ENCODE data around the gene PIN1. TPM values are rescaled to one million over a fixed set of nuclear protein-coding genes. Genes with fewer than 3 reads are reported as not detected.

PIN1 gene
- total RNA-seq, 1 donor from 2014 or later, result 122 TPM

DNA sequence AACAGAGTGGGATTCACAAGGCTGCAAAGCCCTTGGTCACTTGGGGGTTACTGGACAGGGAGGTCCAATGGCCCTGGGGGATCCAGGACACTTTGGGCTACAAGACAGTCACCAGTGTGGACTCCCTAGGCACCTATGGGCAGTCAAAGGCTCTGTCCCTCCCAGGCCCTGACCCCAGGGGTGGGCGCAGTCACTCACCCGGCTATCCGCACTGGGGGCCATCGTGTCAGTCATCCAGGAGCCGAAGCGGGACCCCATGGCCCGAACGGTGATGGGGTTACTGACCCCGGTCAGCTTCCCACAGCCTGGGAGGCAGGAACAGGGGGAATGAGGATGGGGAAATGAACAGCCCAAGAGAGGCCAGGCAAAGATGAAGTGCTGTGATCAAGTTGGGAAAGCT is 21.5 kb downstream of the PIN1 start:
- no peak for DNase-seq (ENCODE audit: low read depth, low spot score)

DNA sequence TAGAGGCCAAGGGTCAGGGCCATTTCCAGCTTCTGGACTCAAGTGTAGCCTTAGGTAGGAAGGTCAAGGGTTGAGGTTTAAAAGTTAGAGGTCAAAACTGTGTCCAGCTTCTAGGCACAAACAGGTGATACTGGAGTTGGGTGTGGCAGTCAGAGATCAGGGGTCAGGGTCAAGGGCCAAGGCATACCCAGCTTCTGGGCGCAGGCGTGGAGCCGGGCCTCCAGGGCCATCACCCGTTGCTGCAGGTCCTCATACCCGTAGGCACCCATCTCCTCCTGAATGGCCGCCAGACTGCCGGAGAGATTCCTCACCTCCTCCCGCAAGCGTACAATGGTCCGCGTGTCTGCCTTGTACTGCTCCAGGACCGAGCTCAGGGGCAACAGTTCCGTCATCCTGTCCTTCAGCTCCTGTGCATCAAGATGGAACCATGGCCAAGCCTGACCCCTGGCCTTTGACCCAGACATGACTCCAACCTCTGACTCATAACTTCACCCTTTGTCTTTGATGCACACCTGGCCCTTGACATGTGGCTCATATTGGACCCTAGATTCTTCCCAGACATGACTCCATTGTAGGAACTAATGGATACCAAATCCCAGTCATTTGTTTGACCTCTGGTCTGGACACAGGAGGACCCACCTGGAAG is 22.1 kb downstream of the PIN1 start:
- DNase-seq (ENCODE audit: low read depth, low spot score), result no peak

DNA sequence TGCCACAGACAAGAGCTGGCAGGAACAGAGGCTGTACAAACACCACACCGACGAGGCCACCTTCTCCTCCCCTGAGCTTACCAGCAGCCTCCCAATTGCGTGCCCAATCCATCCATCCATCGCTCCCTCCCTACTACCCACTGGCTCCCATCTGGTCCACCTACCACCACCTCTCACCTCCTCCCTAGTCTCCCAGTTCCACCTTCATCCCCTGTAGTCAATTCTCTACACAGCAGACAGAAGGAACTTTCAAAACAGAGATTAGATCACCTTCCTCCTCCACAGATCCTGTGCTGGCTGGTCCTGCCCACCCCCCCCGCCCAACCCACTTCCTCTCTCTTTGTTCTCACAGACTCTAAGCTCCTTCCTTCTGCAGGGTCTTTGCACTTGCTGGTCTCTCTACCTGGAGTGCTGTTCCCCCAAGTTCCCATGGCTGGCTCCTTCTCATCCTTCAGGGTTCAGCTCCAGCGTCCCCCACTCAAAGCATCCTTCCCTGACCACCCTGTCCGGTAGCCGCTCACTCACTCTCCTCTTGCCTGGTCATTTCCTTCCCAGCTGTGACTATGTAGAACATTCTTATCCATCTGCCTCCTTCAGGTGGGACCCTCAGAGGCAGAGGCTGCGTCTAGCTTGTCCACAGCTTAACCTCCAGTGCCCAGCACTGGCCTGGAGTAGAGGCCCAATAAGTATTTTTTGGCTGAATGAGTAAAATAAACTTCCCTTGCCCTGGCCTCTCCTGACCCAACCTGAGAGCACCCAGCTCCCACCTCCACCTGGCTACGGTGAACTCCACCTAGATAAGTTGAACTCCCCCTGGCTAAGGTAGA is 23.0 kb downstream of the PIN1 start:
- no peak for DNase-seq (ENCODE audit: low read depth, low spot score)

DNA sequence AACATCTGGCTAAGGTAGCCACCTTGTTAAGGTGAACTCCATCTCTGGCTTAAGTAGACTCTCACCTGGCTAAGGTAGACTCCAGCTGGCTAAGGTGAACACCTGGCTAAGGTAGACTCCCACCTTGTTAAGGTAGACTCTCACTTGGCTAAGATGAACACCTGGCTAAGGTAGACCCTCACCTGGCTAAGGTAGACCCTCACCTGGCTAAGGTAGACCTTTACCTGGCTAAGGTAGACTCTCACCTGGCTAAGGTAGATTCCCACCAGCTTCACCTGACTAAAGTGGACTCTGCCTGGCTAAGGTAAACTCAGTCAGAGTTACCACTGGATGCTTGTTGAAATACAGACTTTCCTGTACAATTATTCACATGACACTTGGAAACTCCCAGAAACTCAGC is 23.6 kb downstream of the PIN1 start:
- DNase-seq (ENCODE audit: low read depth, low spot score), result no peak

DNA sequence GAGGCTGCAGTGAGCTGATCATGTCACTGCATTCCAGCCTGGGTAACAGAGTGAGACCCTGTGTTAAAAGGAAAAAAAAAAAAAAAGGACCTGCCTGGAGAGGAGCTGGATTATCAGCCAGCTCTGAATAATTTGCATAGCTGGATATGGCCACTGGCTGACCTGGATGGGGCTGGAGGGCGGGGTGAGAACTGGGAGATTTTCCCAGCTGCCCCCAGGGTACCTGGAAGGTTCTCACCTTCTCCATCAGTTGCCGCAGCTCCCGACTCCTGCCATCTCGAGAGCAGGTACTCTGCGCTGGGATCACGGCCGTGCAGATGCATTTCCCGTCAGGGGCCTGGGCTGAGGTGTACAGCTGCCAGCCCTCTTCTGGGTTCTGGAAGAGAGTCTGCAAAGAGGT is 25.3 kb downstream of the PIN1 start:
- no peak for DNase-seq (ENCODE audit: low read depth, low spot score)

DNA sequence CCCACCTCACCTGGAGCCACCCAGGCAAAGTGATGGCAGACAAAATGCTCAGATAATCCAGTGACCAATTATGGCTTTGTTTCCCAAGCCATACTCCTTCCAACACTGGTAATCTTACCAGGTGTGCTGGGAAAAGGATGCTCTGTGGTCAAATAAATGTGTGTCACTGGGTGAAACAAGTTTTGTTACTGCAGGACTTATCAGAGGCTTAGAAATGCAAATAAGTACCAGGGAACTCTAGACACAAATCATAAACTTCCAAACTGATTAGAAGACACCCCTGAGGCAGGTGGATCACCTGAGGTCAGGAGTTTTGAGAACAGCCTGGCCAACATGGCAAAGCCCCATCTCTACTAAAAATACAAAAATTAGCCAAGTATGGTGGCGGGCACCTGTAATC is 26.4 kb downstream of the PIN1 start:
- DNase-seq (ENCODE audit: low read depth, low spot score), result no peak

DNA sequence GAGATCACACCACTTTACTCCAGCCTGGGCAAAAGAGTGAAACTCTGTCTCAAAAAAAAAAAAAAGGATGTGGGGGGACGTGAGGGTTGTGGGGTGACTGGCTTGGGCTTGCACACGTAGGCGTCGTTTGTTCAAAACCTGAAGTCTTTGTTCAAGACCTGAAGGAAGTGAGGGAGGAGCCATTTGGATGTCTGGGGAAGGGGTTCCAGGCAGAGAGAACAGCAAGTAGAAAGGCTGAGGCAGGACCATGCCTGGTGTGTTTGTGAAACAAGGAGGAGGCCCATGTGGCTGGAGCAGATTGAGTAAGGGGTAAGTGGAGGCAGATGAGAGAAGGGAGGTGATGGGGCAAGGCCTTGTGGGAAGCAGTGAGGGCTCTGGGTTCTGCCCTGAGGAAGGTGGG is 27.8 kb downstream of the PIN1 start:
- no peak for DNase-seq (ENCODE audit: low read depth, low spot score)

DNA sequence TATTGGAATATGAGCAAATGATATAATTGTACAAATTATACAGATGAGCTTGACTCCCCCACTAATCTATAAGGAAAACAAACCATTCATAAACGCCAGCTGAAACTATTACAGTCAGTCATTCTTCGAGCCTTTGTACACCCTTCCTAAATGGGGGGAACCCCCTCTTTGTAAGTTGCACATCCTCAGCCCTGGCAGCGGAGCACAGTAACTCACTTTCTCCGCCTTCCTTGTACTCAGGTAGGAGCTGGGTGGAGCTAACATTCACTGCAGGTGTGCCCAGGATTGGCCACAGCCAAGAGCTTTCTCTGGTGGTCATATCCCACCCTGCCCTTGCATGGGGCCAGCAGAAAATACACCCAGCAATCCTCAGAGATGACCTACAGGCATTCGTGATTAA is 28.6 kb downstream of the PIN1 start:
- no peak for DNase-seq (ENCODE audit: low read depth, low spot score)

DNA sequence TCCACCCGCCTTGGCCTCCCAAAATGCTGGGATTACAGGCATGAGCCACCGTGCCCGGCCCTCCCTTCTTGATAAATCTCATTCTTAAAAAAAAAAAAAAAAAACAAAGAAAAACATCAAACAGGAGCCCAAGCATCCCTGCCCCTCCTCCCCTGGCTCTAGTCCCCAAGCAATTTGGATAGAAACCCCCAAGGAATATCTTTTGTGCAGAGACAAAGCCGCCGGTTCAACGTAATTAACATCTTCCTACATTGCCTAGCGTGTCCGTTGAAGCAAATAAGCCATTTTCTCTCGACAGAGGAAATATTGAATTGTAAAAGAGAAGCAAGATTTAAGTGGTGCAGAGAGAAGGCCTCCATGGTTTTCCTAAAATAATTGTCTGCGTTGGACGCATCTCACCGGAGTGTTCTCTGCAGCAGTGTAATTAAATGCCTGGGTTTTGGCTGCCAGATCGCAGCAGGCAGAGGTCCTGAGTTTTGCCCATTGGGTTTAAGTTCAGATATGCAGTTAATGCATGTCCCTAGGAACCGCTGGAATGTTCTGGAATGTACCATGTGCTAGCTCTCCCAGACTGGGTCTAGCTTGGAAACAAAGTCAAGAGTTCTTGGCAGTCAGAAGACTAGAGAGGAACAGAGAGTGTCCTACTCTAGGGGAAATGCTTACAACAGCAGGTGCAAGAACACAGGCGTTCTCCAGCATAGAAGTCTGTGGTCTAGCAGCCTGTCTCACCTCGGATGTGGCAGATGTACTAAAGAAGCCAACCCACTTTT is 30.8 kb downstream of the PIN1 start:
- no peak for DNase-seq (ENCODE audit: low read depth, low spot score)

DNA sequence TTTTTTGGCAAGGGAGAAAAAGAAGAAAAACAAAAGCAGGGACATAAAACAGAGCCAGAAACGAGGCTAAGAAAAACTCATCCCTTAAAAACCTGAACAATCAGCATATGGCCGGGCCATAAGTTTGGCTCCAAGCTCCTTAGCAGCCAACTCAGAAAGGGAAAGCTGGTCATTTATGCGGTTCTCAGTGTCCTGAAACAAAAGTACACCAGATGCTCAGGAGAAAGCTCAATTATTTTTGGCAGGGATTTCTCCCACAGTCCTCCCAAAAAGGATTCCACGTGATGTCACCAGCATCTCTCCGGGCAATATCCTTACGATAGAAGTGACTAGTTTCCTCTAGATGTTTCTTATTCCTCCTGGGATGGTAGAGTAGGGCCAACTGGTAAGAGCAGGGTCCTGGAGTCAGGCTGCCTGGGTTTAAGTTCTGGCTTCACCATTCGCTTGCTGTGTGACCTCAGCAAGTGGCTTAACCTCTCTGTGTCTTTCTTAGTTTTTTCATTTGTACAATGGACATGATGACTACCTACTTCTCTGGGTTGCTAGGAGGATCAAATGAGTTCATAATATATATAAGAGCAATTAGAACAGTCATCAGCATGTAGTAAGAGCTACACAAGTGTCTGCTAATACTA is 34.0 kb downstream of the PIN1 start:
- no peak for DNase-seq (ENCODE audit: low read depth, low spot score)

DNA sequence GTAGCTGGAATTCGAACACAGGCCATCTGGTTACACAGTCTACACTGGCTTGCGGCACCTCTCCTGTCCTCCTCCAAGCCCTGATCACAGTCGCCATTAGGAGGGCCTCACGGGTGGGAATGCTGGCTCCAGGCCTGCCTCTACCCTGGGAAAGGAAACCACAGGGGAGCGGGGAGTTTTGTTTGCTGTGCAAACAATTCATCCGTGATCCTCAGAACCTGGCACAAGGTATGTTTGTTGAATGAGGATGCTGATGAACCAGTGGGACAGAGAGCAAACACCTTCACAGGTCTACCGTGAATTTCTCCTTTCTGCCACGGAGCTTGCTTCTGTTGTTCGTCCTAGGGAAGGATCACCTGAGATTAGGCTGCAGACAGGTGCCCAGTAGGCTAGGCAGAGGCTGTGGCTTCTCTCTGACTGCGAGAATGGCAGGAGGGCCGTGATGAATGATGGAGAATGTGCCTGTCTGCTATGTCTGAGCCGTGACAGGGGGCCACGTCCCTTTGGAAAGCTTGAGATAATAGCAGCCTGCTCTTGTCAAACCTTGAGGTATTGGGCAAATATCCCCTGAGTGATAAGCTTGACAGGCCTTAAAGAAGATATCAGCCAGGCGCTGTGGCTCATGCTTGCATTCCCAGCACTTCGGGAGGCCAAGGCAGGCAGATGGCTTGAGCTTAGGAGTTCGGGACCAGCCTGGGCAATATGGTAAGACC is 36.7 kb downstream of the PIN1 start:
- DNase-seq (ENCODE audit: low read depth, low spot score), result no peak

DNA sequence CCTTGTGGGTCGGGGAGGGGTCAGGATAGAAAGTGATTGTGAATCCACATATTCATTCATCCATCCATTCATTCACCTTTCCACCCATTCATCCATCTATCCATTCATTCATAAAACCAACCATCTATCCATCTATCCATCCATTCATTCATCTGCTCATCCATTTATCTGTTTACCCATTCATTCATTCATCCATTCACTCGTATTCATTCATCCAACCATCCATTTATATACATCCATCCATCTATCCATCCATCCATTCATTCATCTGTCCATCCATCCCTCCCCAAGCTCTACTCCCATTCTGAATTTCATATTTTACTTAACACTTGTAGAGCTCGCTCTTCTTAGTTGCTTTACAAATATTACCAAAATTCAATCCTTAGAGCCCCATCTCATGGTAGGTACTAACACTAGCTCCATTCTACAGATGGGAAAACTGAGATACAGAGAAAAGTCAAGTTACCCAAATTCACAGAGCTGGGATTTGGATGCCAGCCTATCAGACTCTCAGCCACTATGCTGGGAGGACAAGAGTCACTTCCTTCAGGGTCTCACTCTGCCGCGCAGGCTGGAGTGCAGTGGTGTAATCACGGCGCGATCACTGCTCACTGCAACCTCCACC is 37.6 kb downstream of the PIN1 start:
- DNase-seq (ENCODE audit: low read depth, low spot score), result no peak

DNA sequence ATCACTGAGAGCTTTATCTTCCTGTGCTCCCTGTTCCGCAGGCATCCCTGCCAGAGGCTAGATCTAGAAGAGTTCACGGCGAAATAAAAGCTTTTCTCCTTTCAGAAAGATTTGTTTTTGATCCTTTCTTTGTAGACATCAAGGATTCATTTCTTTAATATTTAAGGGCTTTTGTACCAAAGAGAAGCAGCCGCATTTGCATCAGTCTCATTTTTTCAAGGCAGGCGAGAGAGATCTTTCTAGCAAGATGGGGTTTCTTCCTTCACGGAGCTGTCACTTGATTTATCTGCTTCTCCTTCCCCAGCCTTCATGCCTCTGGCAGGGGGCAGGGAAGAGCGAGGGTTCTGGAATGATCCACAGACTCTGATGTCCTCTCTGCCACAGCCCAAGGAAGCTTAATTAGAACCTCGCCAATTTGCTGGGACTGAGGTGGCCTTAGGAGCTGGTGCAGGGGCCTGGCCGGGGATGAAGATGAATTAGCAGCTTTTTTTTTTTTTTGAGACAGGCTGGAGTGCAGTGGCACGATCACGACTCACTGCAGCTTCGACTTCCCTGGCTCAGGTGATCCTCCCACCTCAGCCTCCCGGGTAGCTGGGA is 40.0 kb downstream of the PIN1 start:
- no peak for DNase-seq (ENCODE audit: low read depth, low spot score)

DNA sequence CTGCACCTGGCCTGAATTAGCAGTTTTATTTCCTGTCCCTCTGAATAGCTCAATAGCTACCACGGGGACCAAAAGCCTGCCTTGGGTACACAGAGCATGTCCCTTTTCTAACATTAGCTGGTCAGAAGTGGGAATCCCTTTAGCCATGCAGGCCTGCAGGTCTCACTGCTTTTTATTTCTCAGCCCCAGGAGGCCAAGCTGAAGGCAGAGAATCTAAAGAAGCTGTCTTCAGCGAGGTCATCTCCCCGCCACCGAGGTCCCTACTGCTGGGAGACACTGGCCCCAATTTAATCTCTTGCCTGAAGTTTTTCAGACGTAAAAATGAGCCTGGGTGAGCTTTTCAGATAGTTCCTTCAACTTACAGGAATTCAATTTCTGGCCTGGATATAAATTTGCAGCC is 40.7 kb downstream of the PIN1 start:
- no peak for DNase-seq (ENCODE audit: low read depth, low spot score)

DNA sequence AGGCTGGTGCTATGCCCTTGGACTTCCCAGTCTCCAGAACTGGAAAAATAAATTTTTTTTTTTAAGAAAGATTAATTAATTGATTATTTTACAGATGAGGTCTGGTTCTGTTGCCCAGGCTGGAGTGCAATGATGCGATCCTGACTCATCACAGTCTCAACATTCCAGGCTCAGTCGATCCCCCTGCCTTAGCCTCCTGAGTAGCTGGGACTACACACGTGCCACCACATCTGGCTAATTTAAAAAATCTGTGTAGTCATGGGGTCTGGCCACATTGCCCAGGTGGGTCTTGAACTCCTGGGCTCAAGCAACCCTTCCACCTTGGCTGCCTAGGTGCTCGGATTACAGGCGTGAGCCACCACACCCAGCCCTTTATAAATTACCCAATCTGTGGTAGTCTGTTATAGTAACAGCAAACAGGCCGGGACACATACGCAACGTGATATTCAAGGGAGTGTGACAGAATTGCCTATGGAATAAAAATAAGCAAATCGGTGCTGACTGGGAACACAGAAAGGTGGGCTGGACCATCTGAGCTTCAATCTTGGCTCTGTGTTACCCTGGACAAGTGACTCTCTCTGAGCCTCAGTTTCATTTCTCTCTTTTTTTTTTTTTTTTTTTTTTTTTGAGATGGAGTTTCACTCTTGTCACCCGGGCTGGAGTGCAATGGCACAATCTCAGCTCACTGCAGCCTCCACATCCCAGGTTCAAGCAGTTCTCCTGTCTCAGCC is 42.8 kb downstream of the PIN1 start:
- DNase-seq (ENCODE audit: low read depth, low spot score), result no peak

DNA sequence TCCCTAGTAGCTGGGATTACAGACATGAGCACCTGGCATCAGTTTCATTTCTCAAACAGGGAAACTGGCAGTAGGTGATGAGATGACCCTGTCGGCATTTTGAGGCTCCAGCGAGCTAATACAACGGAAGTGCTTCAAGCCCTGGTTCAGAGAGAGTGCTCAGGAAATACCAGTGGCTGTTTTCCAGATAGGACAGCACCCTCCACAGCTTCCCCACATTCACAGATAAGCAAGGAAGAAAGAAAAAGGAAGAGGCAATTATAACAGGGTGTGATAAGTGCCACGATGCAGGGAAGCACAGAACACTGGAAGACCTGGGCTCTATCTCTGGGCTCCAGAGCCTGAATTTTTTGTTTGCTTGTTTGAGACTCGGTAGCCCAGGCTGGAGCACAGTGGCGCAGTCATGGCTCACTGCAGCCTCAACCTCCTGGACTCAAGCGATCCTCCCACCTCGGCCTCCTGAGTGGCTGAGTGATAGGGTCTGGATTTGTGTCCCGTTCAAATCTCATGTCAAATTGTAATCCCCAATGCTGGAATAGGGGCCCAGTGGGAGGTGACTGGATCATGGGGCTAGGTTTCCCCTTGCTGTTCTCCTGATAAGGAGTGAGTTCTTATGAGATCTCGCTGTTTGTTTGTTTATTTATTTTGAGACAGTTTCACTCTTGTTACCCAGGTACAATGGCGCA is 43.5 kb downstream of the PIN1 start:
- no peak for DNase-seq (ENCODE audit: low read depth, low spot score)

DNA sequence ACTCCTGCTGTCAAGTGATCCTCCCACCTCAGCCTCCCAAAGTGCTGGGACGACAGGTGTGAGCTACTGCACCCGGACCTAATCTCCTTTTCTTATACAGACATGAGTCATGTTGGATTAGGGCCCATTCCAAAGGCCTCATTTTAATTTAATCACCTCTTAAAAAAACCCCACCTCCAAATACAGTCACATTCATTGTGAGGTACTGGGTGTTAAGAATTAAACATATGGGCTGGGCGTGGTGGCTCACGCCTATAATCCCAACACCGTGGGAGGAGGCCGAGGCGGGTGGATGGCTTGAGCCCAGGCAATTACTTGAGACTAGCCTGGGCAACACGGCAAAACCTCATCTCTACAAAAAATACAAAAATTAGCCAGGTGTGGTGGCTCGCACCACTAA is 46.6 kb downstream of the PIN1 start:
- no peak for DNase-seq (ENCODE audit: low read depth, low spot score)

DNA sequence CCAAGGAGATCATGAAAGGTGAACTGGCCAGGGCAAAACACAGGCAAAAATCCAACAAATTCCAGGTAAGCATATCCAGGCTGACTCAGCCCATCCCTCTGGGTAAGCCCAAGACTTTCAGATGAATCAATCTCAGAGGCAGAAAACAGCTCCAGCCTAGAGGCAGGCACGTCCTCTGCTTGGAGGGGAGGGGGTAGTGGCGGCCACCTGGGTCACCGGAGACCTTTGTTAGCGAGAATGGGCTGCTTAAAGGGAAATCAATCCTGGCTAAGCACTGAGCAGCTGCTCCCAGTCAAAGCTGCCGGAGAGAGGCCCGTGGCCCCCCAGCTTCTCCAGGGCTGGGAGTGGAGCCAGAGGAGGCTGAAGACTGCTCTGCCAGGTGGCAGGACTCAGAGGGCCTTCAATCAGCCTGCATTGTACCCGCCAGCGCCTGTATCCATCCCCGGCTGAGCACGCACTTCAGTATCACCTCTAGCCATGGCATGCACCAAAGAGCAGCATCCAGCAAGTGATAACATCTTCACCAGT is 48.2 kb downstream of the PIN1 start:
- DNase-seq (ENCODE audit: low read depth, low spot score), result no peak

DNA sequence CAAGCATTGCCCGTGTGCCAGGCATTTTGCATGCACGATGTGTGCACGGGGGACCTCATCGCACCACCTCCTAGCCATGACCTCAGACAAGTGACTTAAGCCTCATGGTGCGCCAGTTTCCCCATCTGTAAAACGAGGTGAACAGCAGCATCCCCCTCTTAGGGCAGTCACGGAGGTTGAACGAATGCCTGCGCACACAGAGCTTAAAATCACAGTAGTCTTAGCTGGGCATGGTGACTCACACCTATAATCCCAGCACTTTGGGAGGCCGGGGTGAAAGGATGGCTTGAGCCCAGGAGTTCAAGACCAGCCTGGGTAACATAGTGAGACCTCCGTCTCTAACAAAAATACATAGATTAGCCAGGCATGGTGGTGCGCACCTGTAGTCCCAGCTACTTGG is 48.6 kb downstream of the PIN1 start:
- no peak for DNase-seq (ENCODE audit: low read depth, low spot score)

Data from pulmonary artery endothelial cell (primary cell).